GM12872 (cell line): ENCODE data around the gene FLOT1.

Experiments
- TF ChIP-seq, protein P1 (sequence below): IDR thresholded peaks from 3 replicates; pipeline ENCODE4 v1.5.1; 2011; ENCODE audit warnings: low read depth, mild to moderate bottlenecking, low read length, moderate library complexity; ENCODE audit not compliant: insufficient read depth

The FLOT1 gene

DNA sequence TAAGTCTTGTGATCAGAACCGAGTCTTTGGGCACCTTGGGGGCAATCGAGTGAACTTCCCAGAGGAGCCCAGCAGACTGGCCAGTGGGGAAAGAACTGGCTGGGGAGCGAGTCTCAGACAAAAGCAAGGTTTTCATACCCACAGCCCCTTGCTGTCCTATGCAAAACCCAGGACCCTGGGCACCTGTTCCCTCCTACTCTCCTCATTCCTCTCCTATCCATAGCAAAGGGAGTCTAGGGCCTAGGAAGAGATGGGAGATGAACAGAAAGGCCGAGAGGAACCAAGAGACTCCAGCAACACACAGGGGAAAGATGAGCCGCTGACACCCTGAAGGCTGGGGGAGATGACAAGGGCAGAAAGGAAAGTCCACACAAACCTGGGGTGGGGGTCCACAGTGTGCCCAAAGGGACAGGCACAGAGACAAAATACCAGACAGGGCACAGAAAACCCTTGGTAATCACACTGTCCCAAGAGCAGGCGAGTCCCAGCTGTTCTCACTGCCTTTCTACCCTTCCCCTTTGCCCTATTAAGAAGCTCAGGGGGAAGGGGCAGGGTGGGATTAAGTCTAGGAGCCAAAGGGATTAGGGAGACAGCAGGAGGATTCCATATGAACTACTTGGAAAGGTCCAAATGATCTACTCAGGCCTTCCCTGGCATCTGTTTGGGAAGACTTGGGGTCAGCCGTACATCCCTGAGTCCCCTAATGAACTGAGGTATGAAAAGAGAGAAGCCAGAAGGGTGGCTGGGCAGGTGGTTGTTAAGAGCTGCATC lies 62.5 kb downstream of the FLOT1 start:
- TF ChIP-seq, protein P1, sequence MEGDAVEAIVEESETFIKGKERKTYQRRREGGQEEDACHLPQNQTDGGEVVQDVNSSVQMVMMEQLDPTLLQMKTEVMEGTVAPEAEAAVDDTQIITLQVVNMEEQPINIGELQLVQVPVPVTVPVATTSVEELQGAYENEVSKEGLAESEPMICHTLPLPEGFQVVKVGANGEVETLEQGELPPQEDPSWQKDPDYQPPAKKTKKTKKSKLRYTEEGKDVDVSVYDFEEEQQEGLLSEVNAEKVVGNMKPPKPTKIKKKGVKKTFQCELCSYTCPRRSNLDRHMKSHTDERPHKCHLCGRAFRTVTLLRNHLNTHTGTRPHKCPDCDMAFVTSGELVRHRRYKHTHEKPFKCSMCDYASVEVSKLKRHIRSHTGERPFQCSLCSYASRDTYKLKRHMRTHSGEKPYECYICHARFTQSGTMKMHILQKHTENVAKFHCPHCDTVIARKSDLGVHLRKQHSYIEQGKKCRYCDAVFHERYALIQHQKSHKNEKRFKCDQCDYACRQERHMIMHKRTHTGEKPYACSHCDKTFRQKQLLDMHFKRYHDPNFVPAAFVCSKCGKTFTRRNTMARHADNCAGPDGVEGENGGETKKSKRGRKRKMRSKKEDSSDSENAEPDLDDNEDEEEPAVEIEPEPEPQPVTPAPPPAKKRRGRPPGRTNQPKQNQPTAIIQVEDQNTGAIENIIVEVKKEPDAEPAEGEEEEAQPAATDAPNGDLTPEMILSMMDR, result no peak

DNA sequence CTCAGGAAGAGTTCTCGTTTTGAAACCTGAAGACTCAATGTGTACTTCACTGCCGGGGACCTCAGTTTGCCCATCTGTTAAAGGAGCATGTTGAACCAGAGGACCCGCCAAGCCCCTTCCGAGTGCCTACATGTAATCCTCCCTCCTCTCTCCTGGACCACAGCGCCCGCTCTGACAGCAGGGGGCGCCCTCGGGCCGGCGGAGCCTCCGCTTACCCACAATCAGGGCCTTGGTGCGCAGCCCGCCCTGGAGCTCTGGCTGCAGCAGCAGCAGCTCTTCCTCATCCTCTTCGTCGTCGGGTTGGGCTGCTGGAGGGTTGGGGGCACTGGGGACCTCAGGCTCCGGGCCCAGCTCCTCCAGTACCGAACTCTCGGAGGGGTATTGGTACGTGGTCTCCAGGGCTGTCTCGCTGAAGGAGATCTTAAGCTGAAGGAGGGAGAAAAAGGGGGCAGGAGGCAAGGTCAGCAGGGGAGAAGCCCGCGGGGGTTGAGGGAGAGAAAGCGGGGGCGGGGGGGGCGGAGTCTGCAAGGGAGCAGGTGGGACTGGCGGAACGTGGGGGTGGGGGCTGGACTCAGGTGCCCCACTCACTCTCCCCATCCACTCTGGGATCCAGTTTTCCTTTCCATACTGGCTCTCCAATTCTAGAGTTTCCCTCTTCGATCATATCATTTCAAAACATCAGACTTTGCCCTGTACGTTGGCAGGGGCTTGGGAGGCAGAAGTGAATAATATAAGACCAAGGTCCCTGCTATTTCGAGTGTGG lies 63.3 kb downstream of the FLOT1 start:
- TF ChIP-seq, protein P1, result peak; percentile 96
